MM.1S (cell line): ENCODE measurements around the gene ESRRA.

Experiments
- DNase-seq: peaks from one replicate; pipeline ENCODE4 v3.0.0-alpha.2; 2015
- H2AFZ ChIP-seq: fragments of 300-600 bp; sonication (generic); 2 replicates; pipeline ENCODE4 v1.6.0; 2016; ENCODE audit warnings: antibody characterized with exemption, low read length
- H3F3A ChIP-seq: fragments of 300-600 bp; sonication (generic); 2 replicates; pipeline ENCODE4 v1.6.1; 2016; ENCODE audit warnings: mild to moderate bottlenecking, antibody characterized with exemption, low read length, moderate library complexity, mixed read lengths; ENCODE audit not compliant: insufficient read depth
- H3K27ac ChIP-seq: fragments of 300-600 bp; sonication (generic); 2 replicates; pipeline ENCODE4 v1.5.1; 2016; ENCODE audit warnings: mild to moderate bottlenecking, low read length
- H3K27me3 ChIP-seq: fragments of 300-600 bp; sonication (generic); replicated peaks from 2 replicates; pipeline ENCODE4 v1.6.0; 2016; ENCODE audit warnings: low read length; ENCODE audit not compliant: insufficient read depth
- H3K36me3 ChIP-seq: fragments of 300-600 bp; sonication (generic); replicated peaks from 2 replicates; pipeline ENCODE4 v1.6.1; 2016; ENCODE audit warnings: mild to moderate bottlenecking, low read length, mixed read lengths; ENCODE audit not compliant: insufficient read depth
- H3K4me1 ChIP-seq: fragments of 300-600 bp; sonication (generic); 2 replicates; pipeline ENCODE4 v1.6.1; 2016; ENCODE audit warnings: low read length, mixed read lengths
- H3K4me2 ChIP-seq: fragments of 300-600 bp; sonication (generic); 2 replicates; pipeline ENCODE4 v1.6.0; 2016; ENCODE audit warnings: low read depth, low read length
- H3K4me3 ChIP-seq: fragments of 300-600 bp; sonication (generic); 2 replicates; pipeline ENCODE4 v1.5.1; 2016; ENCODE audit warnings: low read length, mixed read lengths
- H3K79me2 ChIP-seq: fragments of 300-600 bp; sonication (generic); 2 replicates; pipeline ENCODE4 v1.6.1; 2016; ENCODE audit warnings: mixed run types, low read length, mixed read lengths
- H3K9ac ChIP-seq: fragments of 300-600 bp; sonication (generic); 2 replicates; pipeline ENCODE4 v1.6.1; 2016; ENCODE audit warnings: low read length, mixed read lengths
- H3K9me2 ChIP-seq: fragments of 300-600 bp; sonication (generic); replicated peaks from 2 replicates; pipeline ENCODE4 v1.6.1; 2016; ENCODE audit warnings: mild to moderate bottlenecking, low read length, mixed read lengths; ENCODE audit not compliant: insufficient read depth
- H3K9me3 ChIP-seq: fragments of 300-600 bp; sonication (generic); replicated peaks from 2 replicates; pipeline ENCODE4 v1.6.1; 2016; ENCODE audit warnings: mild to moderate bottlenecking, low read length, mixed read lengths; ENCODE audit not compliant: insufficient read depth
- H4K20me1 ChIP-seq: fragments of 300-600 bp; sonication (generic); 2 replicates; pipeline ENCODE4 v1.6.1; 2016; ENCODE audit warnings: mild to moderate bottlenecking, low read length, moderate library complexity, mixed read lengths; ENCODE audit not compliant: insufficient read depth
- CTCF ChIP-seq: fragments of 300-600 bp; sonication (generic); IDR thresholded peaks from 2 replicates; pipeline ENCODE4 v1.5.1; 2016; ENCODE audit warnings: antibody characterized with exemption, low read length, mixed read lengths
- EZH2 ChIP-seq: fragments of 300-600 bp; sonication (generic); optimal IDR thresholded peaks from 2 replicates; pipeline ENCODE3; 2017; ENCODE audit warnings: low read depth, mild to moderate bottlenecking, antibody characterized with exemption, low read length, mixed read lengths
- EZH2phosphoT487 ChIP-seq: fragments of 300-600 bp; sonication (generic); IDR thresholded peaks from 2 replicates; pipeline ENCODE4 v1.6.1; 2018; ENCODE audit warnings: antibody characterized with exemption, low read length

ESRRA gene

GRCh38 chr11:64364911-64365310 lies 59.6 kb downstream of the ESRRA start:
- Histone ChIP-seq H4K20me1 (no peaks in the 10 kb centered on the region), H3K9me2 (no peaks in the 10 kb centered on the region), H3K36me3 (no peaks in the 10 kb centered on the region; the same call in 1 of the 2 replicates), H3K27me3 (no peaks in the 10 kb centered on the region), H3K4me1 (peaks cover 8% of the 10 kb centered on the region; the same call in 1 of the 2 replicates), H3K4me3 (no peak overlapping the region), H3K4me2 (no peak overlapping the region), H3F3A (no peaks in the 10 kb centered on the region), H3K27ac (no peak overlapping the region), H3K79me2 (peaks cover 5% of the 10 kb centered on the region), H3K9me3 (no peaks in the 10 kb centered on the region), H2AFZ (no peak overlapping the region), H3K9ac (no peak overlapping the region)
- TF ChIP-seq EZH2 = no peak
- TF ChIP-seq CTCF = no peak
- no peak for TF ChIP-seq EZH2phosphoT487
- no peak for DNase-seq
